ENCODE results near the gene ACTL8.

Gene ACTL8

GRCh38 chr1:17822741-17823426, 67.8 kb downstream of the ACTL8 start:
- Histone ChIP-seq H3K27me3 (ENCODE audit: control insufficient read depth, insufficient read depth, low read length) (no peaks in the 10 kb centered on the region), H3K36me3 (ENCODE audit: control insufficient read depth, insufficient read depth, low read length) (no peaks in the 10 kb centered on the region), H3K9me3 (ENCODE audit: control insufficient read depth, insufficient read depth, low read length) (no peaks in the 10 kb centered on the region), H3K4me1 (ENCODE audit: control insufficient read depth, insufficient read depth, low read length) (no peaks in the 10 kb centered on the region), H3K4me3 (ENCODE audit: low read depth, low read length) (no peak overlapping the region), H3K9ac (ENCODE audit: low read depth, low read length) (no peak overlapping the region)

GRCh38 chr1:17825273-17826164, 70.4 kb downstream of the ACTL8 start:
- Histone ChIP-seq H3K27me3 (ENCODE audit: control insufficient read depth, insufficient read depth, low read length) (no peaks in the 10 kb centered on the region), H3K4me1 (ENCODE audit: control insufficient read depth, insufficient read depth, low read length) (no peaks in the 10 kb centered on the region), H3K9me3 (ENCODE audit: control insufficient read depth, insufficient read depth, low read length) (no peaks in the 10 kb centered on the region), H3K4me3 (ENCODE audit: low read depth, low read length) (no peak overlapping the region), H3K9ac (ENCODE audit: low read depth, low read length) (no peak overlapping the region), H3K36me3 (ENCODE audit: control insufficient read depth, insufficient read depth, low read length) (no peaks in the 10 kb centered on the region)

- H3K4me1 ChIP-seq (ENCODE audit: control insufficient read depth, insufficient read depth, low read length) = no peaks in the 10 kb centered on the region
- H3K27me3 ChIP-seq (ENCODE audit: control insufficient read depth, insufficient read depth, low read length) = no peaks in the 10 kb centered on the region
- no peak overlapping the region for H3K4me3 ChIP-seq (ENCODE audit: low read depth, low read length)
- no peak overlapping the region for H3K9ac ChIP-seq (ENCODE audit: low read depth, low read length)
- H3K9me3 ChIP-seq (ENCODE audit: control insufficient read depth, insufficient read depth, low read length) = no peaks in the 10 kb centered on the region
- H3K36me3 ChIP-seq (ENCODE audit: control insufficient read depth, insufficient read depth, low read length) = no peaks in the 10 kb centered on the region
These were observed 71.0 kb downstream of the ACTL8 start for GRCh38 chr1:17826165-17826488.

- no peak overlapping the region for H3K4me3 ChIP-seq (ENCODE audit: low read depth, low read length)
- no peaks in the 10 kb centered on the region for H3K9me3 ChIP-seq (ENCODE audit: control insufficient read depth, insufficient read depth, low read length)
- no peak overlapping the region for H3K9ac ChIP-seq (ENCODE audit: low read depth, low read length)
- no peaks in the 10 kb centered on the region for H3K27me3 ChIP-seq (ENCODE audit: control insufficient read depth, insufficient read depth, low read length)
- H3K4me1 ChIP-seq (ENCODE audit: control insufficient read depth, insufficient read depth, low read length) = no peaks in the 10 kb centered on the region
- no peaks in the 10 kb centered on the region for H3K36me3 ChIP-seq (ENCODE audit: control insufficient read depth, insufficient read depth, low read length)
These were observed 73.9 kb downstream of the ACTL8 start for GRCh38 chr1:17828991-17829390.

GRCh38 chr1:17829579-17829978, 74.4 kb downstream of the ACTL8 start:
- Histone ChIP-seq H3K27me3 (ENCODE audit: control insufficient read depth, insufficient read depth, low read length) (no peaks in the 10 kb centered on the region), H3K9ac (ENCODE audit: low read depth, low read length) (no peak overlapping the region), H3K9me3 (ENCODE audit: control insufficient read depth, insufficient read depth, low read length) (no peaks in the 10 kb centered on the region), H3K4me3 (ENCODE audit: low read depth, low read length) (no peak overlapping the region), H3K36me3 (ENCODE audit: control insufficient read depth, insufficient read depth, low read length) (no peaks in the 10 kb centered on the region), H3K4me1 (ENCODE audit: control insufficient read depth, insufficient read depth, low read length) (no peaks in the 10 kb centered on the region)

GRCh38 chr1:17831597-17831996, 76.5 kb downstream of the ACTL8 start:
- Histone ChIP-seq H3K36me3 (ENCODE audit: control insufficient read depth, insufficient read depth, low read length) (no peaks in the 10 kb centered on the region), H3K27me3 (ENCODE audit: control insufficient read depth, insufficient read depth, low read length) (no peaks in the 10 kb centered on the region), H3K4me1 (ENCODE audit: control insufficient read depth, insufficient read depth, low read length) (no peaks in the 10 kb centered on the region), H3K9ac (ENCODE audit: low read depth, low read length) (no peak overlapping the region), H3K4me3 (ENCODE audit: low read depth, low read length) (no peak overlapping the region), H3K9me3 (ENCODE audit: control insufficient read depth, insufficient read depth, low read length) (no peaks in the 10 kb centered on the region)

- Histone ChIP-seq H3K4me3 (ENCODE audit: low read depth, low read length) (no peak overlapping the region), H3K36me3 (ENCODE audit: control insufficient read depth, insufficient read depth, low read length) (no peaks in the 10 kb centered on the region), H3K27me3 (ENCODE audit: control insufficient read depth, insufficient read depth, low read length) (no peaks in the 10 kb centered on the region), H3K4me1 (ENCODE audit: control insufficient read depth, insufficient read depth, low read length) (no peaks in the 10 kb centered on the region), H3K9me3 (ENCODE audit: control insufficient read depth, insufficient read depth, low read length) (no peaks in the 10 kb centered on the region), H3K9ac (ENCODE audit: low read depth, low read length) (no peak overlapping the region)
These were observed 78.7 kb downstream of the ACTL8 start for GRCh38 chr1:17833661-17834501.

- H3K9me3 ChIP-seq (ENCODE audit: control insufficient read depth, insufficient read depth, low read length) = no peaks in the 10 kb centered on the region
- H3K36me3 ChIP-seq (ENCODE audit: control insufficient read depth, insufficient read depth, low read length) = no peaks in the 10 kb centered on the region
- H3K4me3 ChIP-seq (ENCODE audit: low read depth, low read length) = no peak overlapping the region
- H3K9ac ChIP-seq (ENCODE audit: low read depth, low read length) = no peak overlapping the region
- H3K27me3 ChIP-seq (ENCODE audit: control insufficient read depth, insufficient read depth, low read length) = no peaks in the 10 kb centered on the region
- no peaks in the 10 kb centered on the region for H3K4me1 ChIP-seq (ENCODE audit: control insufficient read depth, insufficient read depth, low read length)
These were observed 79.5 kb downstream of the ACTL8 start for GRCh38 chr1:17834561-17835100.

GRCh38 chr1:17837233-17838030, 82.3 kb downstream of the ACTL8 start:
- Histone ChIP-seq H3K27me3 (ENCODE audit: control insufficient read depth, insufficient read depth, low read length) (no peaks in the 10 kb centered on the region), H3K4me1 (ENCODE audit: control insufficient read depth, insufficient read depth, low read length) (no peaks in the 10 kb centered on the region), H3K36me3 (ENCODE audit: control insufficient read depth, insufficient read depth, low read length) (no peaks in the 10 kb centered on the region), H3K9me3 (ENCODE audit: control insufficient read depth, insufficient read depth, low read length) (no peaks in the 10 kb centered on the region), H3K4me3 (ENCODE audit: low read depth, low read length) (no peak overlapping the region), H3K9ac (ENCODE audit: low read depth, low read length) (no peak overlapping the region)

- H3K9me3 ChIP-seq (ENCODE audit: control insufficient read depth, insufficient read depth, low read length) = no peaks in the 10 kb centered on the region
- no peak overlapping the region for H3K9ac ChIP-seq (ENCODE audit: low read depth, low read length)
- no peaks in the 10 kb centered on the region for H3K36me3 ChIP-seq (ENCODE audit: control insufficient read depth, insufficient read depth, low read length)
- no peaks in the 10 kb centered on the region for H3K4me1 ChIP-seq (ENCODE audit: control insufficient read depth, insufficient read depth, low read length)
- no peaks in the 10 kb centered on the region for H3K27me3 ChIP-seq (ENCODE audit: control insufficient read depth, insufficient read depth, low read length)
- H3K4me3 ChIP-seq (ENCODE audit: low read depth, low read length) = no peak overlapping the region
These were observed 84.6 kb downstream of the ACTL8 start for GRCh38 chr1:17839641-17840196.

- H3K9me3 ChIP-seq (ENCODE audit: control insufficient read depth, insufficient read depth, low read length) = no peaks in the 10 kb centered on the region
- no peaks in the 10 kb centered on the region for H3K36me3 ChIP-seq (ENCODE audit: control insufficient read depth, insufficient read depth, low read length)
- no peak overlapping the region for H3K9ac ChIP-seq (ENCODE audit: low read depth, low read length)
- H3K4me1 ChIP-seq (ENCODE audit: control insufficient read depth, insufficient read depth, low read length) = no peaks in the 10 kb centered on the region
- H3K4me3 ChIP-seq (ENCODE audit: low read depth, low read length) = no peak overlapping the region
- H3K27me3 ChIP-seq (ENCODE audit: control insufficient read depth, insufficient read depth, low read length) = no peaks in the 10 kb centered on the region
These were observed 86.8 kb downstream of the ACTL8 start for GRCh38 chr1:17841944-17842343.
